PC-3 (cell line): ENCODE data around the gene MARCHF6.

Experiments used
- CTCF ChIP-seq: fragments of 300-600 bp; sonication (generic); conservative IDR thresholded peaks from 2 replicates; pipeline ENCODE4 v1.5.1; 2017; ENCODE audit warnings: antibody characterized with exemption, low read depth, mild to moderate bottlenecking, low read length
- EZH2 ChIP-seq: fragments of 300-600 bp; sonication (generic); IDR thresholded peaks from one replicate; pipeline ENCODE4 v1.6.1; 2017; ENCODE audit warnings: antibody characterized with exemption, mild to moderate bottlenecking, low read length; ENCODE audit not compliant: unreplicated experiment
- EZH2phosphoT487 ChIP-seq: fragments of 300-600 bp; sonication (generic); IDR thresholded peaks from 2 replicates; pipeline ENCODE4 v1.6.1; 2018; ENCODE audit warnings: mild to moderate bottlenecking, antibody characterized with exemption, low read length, borderline replicate concordance

- TF ChIP-seq CTCF: no peak
- TF ChIP-seq EZH2phosphoT487: no peak
- no peak for TF ChIP-seq EZH2
Measured at GRCh38 chr5:10339958-10340357, 13.5 kb upstream of the MARCHF6 start.
